CD14-positive monocyte (primary cell): ENCODE measurements around the gene SHISA6. TPM values are rescaled to one million over a fixed set of nuclear protein-coding genes. Genes with fewer than 3 reads are reported as not detected.

Experiments used
- DNase-seq, 3 donors: peaks; one replicate each; pipeline ENCODE4 v3.0.0-alpha.2; 2011 to 2022
- H2AFZ ChIP-seq: 2 replicates; pipeline ENCODE4 v1.6.0; 2012; ENCODE audit warnings: mild to moderate bottlenecking, low read depth, low read length, inconsistent platforms; ENCODE audit not compliant: insufficient read depth, poor library complexity, severe bottlenecking
- H3K27ac ChIP-seq, 2 donors: 1 replicate in 1 of 2; 2 replicates in 1 of 2; pipeline ENCODE4 v1.5.1; 2012 to 2013; ENCODE audit warnings: low read length in 2 of 2, control low read depth in 1 of 2, inconsistent platforms in 1 of 2, low read depth in 1 of 2, mild to moderate bottlenecking in 1 of 2
- H3K27me3 ChIP-seq, 2 donors: one replicate each; pipeline versions ENCODE4 v1.6.0 to v1.6.1; 2011 to 2013; ENCODE audit warnings: low read length in 2 of 2; ENCODE audit not compliant: control insufficient read depth in 2 of 2, insufficient read depth in 2 of 2
- H3K36me3 ChIP-seq, 2 donors: replicated peaks in 1 of 2; 1 replicate in 1 of 2; 2 replicates in 1 of 2; pipeline versions ENCODE4 v1.5.1 to v1.6.1; 2012 to 2013; ENCODE audit warnings: low read length in 2 of 2, control low read depth in 1 of 2, inconsistent platforms in 1 of 2, mild to moderate bottlenecking in 1 of 2; ENCODE audit not compliant: insufficient read depth in 2 of 2, control insufficient read depth in 1 of 2
- H3K4me1 ChIP-seq, 2 donors: 1 replicate in 1 of 2; 2 replicates in 1 of 2; pipeline versions ENCODE4 v1.5.1 to v1.6.1; 2012 to 2013; ENCODE audit warnings: low read length in 2 of 2, control low read depth in 1 of 2, inconsistent platforms in 1 of 2, mild to moderate bottlenecking in 1 of 2, moderate library complexity in 1 of 2; ENCODE audit not compliant: insufficient read depth in 2 of 2, control insufficient read depth in 1 of 2
- H3K4me2 ChIP-seq: replicated peaks from 2 replicates; pipeline ENCODE3; 2012; ENCODE audit warnings: low read length, moderate library complexity, mild to moderate bottlenecking; ENCODE audit not compliant: poor library complexity, severe bottlenecking; ENCODE audit errors: extremely low read depth
- H3K4me3 ChIP-seq, 3 experiments: fragments of 200-600 bp in 1 of 3; sonication (generic) in 1 of 3; replicated peaks in 1 of 3; 1 replicate in 2 of 3; 2 replicates in 1 of 3; pipeline ENCODE4 v1.5.1; 2011 to 2013; ENCODE audit warnings: low read length in 3 of 3, mild to moderate bottlenecking in 3 of 3, control low read depth in 2 of 3, low read depth in 2 of 3, inconsistent platforms in 1 of 3, moderate library complexity in 1 of 3
- H3K79me2 ChIP-seq: 2 replicates; pipeline ENCODE4 v1.6.0; 2012; ENCODE audit warnings: mild to moderate bottlenecking, control low read depth, inconsistent platforms, low read length, moderate library complexity; ENCODE audit not compliant: insufficient read depth
- H3K9ac ChIP-seq: 2 replicates; pipeline ENCODE4 v1.6.0; 2017; ENCODE audit warnings: low read length, mild to moderate bottlenecking; ENCODE audit not compliant: insufficient read depth, poor library complexity, severe bottlenecking
- H3K9me3 ChIP-seq, 2 donors: replicated peaks in 1 of 2; 1 replicate in 1 of 2; 2 replicates in 1 of 2; pipeline versions ENCODE4 v1.5.1 to v1.6.1; 2012 to 2013; ENCODE audit warnings: low read length in 2 of 2, control low read depth in 1 of 2; ENCODE audit not compliant: control insufficient read depth in 1 of 2, insufficient read depth in 1 of 2
- H4K20me1 ChIP-seq: 2 replicates; pipeline ENCODE4 v1.6.0; 2012; ENCODE audit warnings: mild to moderate bottlenecking, low read length, control low read depth, moderate library complexity; ENCODE audit not compliant: insufficient read depth
- H3K27ac Mint-ChIP-seq, 7 donors: one replicate each; pipeline ENCODE4 v1.8.0; 2020; ENCODE audit warnings: mild to moderate bottlenecking in 7 of 7, mixed read lengths in 7 of 7, moderate library complexity in 6 of 7, inconsistent platforms in 2 of 7
- H3K27me3 Mint-ChIP-seq, 3 donors: one replicate each; pipeline ENCODE4 v1.8.0; 2021 to 2022; ENCODE audit warnings: low read depth in 3 of 3, mild to moderate bottlenecking in 3 of 3, mixed read lengths in 3 of 3, moderate library complexity in 3 of 3, inconsistent platforms in 1 of 3
- H3K36me3 Mint-ChIP-seq, 2 donors: one replicate each; pipeline ENCODE4 v1.8.0; 2020; ENCODE audit warnings: mixed read lengths in 2 of 2, inconsistent platforms in 1 of 2, mild to moderate bottlenecking in 1 of 2
- H3K4me1 Mint-ChIP-seq: one replicate; pipeline ENCODE4 v1.8.0; 2020; ENCODE audit warnings: mild to moderate bottlenecking, mixed read lengths
- H3K4me3 Mint-ChIP-seq, 2 donors: one replicate each; pipeline ENCODE4 v1.8.0; 2020; ENCODE audit warnings: mild to moderate bottlenecking in 2 of 2, mixed read lengths in 2 of 2, moderate library complexity in 1 of 2
- H3K9me3 Mint-ChIP-seq, 7 donors: one replicate each; pipeline ENCODE4 v1.8.0; 2020 to 2022; ENCODE audit warnings: mixed read lengths in 7 of 7, mild to moderate bottlenecking in 6 of 7, moderate library complexity in 6 of 7, inconsistent platforms in 2 of 7
- WGBS: methylation state at CpG from one replicate; pipeline ENCODE4 v1.1.5; 2013; ENCODE audit warnings: missing lambda C conversion rate; ENCODE audit not compliant: insufficient coverage; 5-methylcytosine and 5-hydroxymethylcytosine counted together
- intact Hi-C, 2 donors: fragments of 100-400 bp; cut with micrococcal nuclease; formaldehyde crosslinking; loops; one replicate each; pipeline versions ENCODE4 v1.15.0 to v1.15.1; 2023
- polyA plus RNA-seq, 3 donors: library from polyadenylated mRNA; depleted of rRNA in 1 of 3; unstranded in 2 of 3; stranded (reverse) in 1 of 3; fragments of 300-500 nt in 2 of 3; fragments of >200 nt in 1 of 3; fragmentation: Illumina TruSeq in 2 of 3; gene quantifications; 1 replicate in 2 of 3; 2 replicates in 1 of 3; pipeline ENCODE4 v1.2.3, GENCODE V29; 2012 to 2021
- TF ChIP-seq, protein P1 (sequence below): fragments of 200-600 bp; IDR thresholded peaks from one replicate; pipeline ENCODE4 v1.8.0; 2022; ENCODE audit warnings: antibody characterized with exemption, mild to moderate bottlenecking

SHISA6 gene
- polyA plus RNA-seq, 3 donors, result not detected

DNA sequence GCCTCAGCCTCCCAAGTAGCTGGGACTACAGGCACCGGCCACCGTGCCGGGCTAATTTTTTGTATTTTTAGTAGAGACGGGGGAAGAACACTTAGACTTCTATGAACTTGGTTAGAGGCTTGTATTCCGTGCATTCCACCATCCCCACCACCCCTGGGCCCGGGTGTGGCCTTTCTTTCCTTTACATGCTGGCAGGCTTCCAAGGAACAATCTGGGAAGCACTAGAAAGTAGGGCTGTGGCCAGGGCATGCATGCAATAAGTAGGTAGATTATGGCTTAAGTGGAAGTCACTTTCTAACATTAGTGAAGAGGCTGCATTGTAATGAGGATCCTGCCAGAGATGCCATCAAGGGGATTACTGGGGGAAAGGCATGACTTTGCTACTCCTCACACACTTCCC is 171.6 kb downstream of the SHISA6 start:
- no peak overlapping the region for H3K4me3 Mint-ChIP-seq
- no peaks in the 10 kb centered on the region for H3K27me3 Mint-ChIP-seq
- Histone ChIP-seq H4K20me1 (no peaks in the 10 kb centered on the region), H3K4me2 (no peak overlapping the region), H3K27ac (no peak overlapping the region), H3K9me3 (peaks cover 12 to 31% of the 10 kb centered on the region in 2 donors), H3K36me3 (no peaks in the 10 kb centered on the region), H3K27me3 (no peaks in the 10 kb centered on the region), H3K4me3 (no peak overlapping the region), H3K4me1 (no peaks in the 10 kb centered on the region), H3K79me2 (no peaks in the 10 kb centered on the region), H2AFZ (no peak overlapping the region), H3K9ac (no peak overlapping the region)
- H3K9me3 Mint-ChIP-seq, result peaks cover 3 to 36% (median 17%) of the 10 kb centered on the region in 7 donors
- intact Hi-C loops, result no loop called here
- H3K36me3 Mint-ChIP-seq, result no peaks in the 10 kb centered on the region
- WGBS, result no CpG with 5 or more reads among the region's 6 CpGs
- TF ChIP-seq, protein P1, sequence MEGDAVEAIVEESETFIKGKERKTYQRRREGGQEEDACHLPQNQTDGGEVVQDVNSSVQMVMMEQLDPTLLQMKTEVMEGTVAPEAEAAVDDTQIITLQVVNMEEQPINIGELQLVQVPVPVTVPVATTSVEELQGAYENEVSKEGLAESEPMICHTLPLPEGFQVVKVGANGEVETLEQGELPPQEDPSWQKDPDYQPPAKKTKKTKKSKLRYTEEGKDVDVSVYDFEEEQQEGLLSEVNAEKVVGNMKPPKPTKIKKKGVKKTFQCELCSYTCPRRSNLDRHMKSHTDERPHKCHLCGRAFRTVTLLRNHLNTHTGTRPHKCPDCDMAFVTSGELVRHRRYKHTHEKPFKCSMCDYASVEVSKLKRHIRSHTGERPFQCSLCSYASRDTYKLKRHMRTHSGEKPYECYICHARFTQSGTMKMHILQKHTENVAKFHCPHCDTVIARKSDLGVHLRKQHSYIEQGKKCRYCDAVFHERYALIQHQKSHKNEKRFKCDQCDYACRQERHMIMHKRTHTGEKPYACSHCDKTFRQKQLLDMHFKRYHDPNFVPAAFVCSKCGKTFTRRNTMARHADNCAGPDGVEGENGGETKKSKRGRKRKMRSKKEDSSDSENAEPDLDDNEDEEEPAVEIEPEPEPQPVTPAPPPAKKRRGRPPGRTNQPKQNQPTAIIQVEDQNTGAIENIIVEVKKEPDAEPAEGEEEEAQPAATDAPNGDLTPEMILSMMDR, result no peak
- no peaks in the 10 kb centered on the region for H3K4me1 Mint-ChIP-seq
- no peak overlapping the region for H3K27ac Mint-ChIP-seq
- no peak for DNase-seq

- TF ChIP-seq, protein P1, result no peak
- no peak overlapping the region for H3K27ac ChIP-seq
- H3K36me3 ChIP-seq, result no peaks in the 10 kb centered on the region
- H3K4me1 ChIP-seq, result no peaks in the 10 kb centered on the region
- no peak for DNase-seq
- Mint-ChIP-seq H3K36me3 (no peaks in the 10 kb centered on the region), H3K4me1 (no peaks in the 10 kb centered on the region), H3K9me3 (peaks cover 7 to 31% (median 20%) of the 10 kb centered on the region in 7 donors), H3K27ac (no peak overlapping the region), H3K4me3 (no peak overlapping the region), H3K27me3 (no peaks in the 10 kb centered on the region)
- intact Hi-C loops, result no loop called here
- H3K9me3 ChIP-seq, result peaks cover 22 to 27% of the 10 kb centered on the region in 2 donors
- H3K9ac ChIP-seq, result no peak overlapping the region
- H3K4me2 ChIP-seq, result no peak overlapping the region
- 100% methylated on average over 1 of the region's 3 CpGs for WGBS
- H3K27me3 ChIP-seq, result no peaks in the 10 kb centered on the region
- H3K79me2 ChIP-seq, result no peaks in the 10 kb centered on the region
- H4K20me1 ChIP-seq, result no peaks in the 10 kb centered on the region
- H3K4me3 ChIP-seq, result no peak overlapping the region
- H2AFZ ChIP-seq, result no peak overlapping the region
Measured at GRCh38 chr17:11418342-11418741, 177.3 kb downstream of the SHISA6 start.
